HepG2 (cell line): ENCODE results near the gene ALG11. TPM values are rescaled to one million over a fixed set of nuclear protein-coding genes. Genes with fewer than 3 reads are reported as not detected.
A peak's percentile ranks its signal among the peaks of the same experiment; 100 is the strongest.

Experiments
- AGO2 ChIP-seq: fragments of 200-400 bp; formaldehyde crosslinking; optimal IDR thresholded peaks from 2 replicates; pipeline ENCODE3; 2017; ENCODE audit warnings: mild to moderate bottlenecking, low read depth, low read length, moderate library complexity
- ASH2L ChIP-seq: fragments of 300-600, 200-600 bp; sonication (generic); IDR thresholded peaks from 2 replicates; pipeline ENCODE4 v1.7.0; 2017; ENCODE audit warnings: low read depth, mild to moderate bottlenecking, moderate library complexity, mixed read lengths, low read length; ENCODE audit not compliant: insufficient read length
- ATF2 ChIP-seq: sonication (generic); formaldehyde crosslinking; IDR thresholded peaks from 2 replicates; pipeline ENCODE4 v1.4.0; 2020; ENCODE audit warnings: missing genetic modification reagents
- FOXP1 ChIP-seq, 2 experiments: fragments of 450-650 bp in 1 of 2; IDR thresholded peaks; 2 replicates each; pipeline ENCODE4 v1.6.1; 2017 to 2018; ENCODE audit warnings: antibody characterized with exemption in 1 of 2
- GATAD2A ChIP-seq: IDR thresholded peaks from 2 replicates; pipeline ENCODE4 v1.6.1; 2016
- GTF3A ChIP-seq: sonication (generic); formaldehyde crosslinking; conservative IDR thresholded peaks from 2 replicates; pipeline ENCODE4 v1.4.0; 2020; ENCODE audit warnings: mild to moderate bottlenecking, missing genetic modification reagents
- HBP1 ChIP-seq: IDR thresholded peaks from 2 replicates; pipeline ENCODE4 v1.6.1; 2016; ENCODE audit warnings: low read depth, control low read depth
- HNF1A ChIP-seq, 2 experiments: sonication (generic) in 1 of 2; formaldehyde crosslinking in 1 of 2; IDR thresholded peaks; 2 replicates each; pipeline versions ENCODE4 v1.4.0 to v1.6.1; 2016 to 2020; ENCODE audit warnings: borderline replicate concordance in 1 of 2, low read depth in 1 of 2, mild to moderate bottlenecking in 1 of 2, missing genetic modification reagents in 1 of 2
- PATZ1 ChIP-seq: sonication (generic); formaldehyde crosslinking; IDR thresholded peaks from 2 replicates; pipeline ENCODE4 v1.4.0; 2020; ENCODE audit warnings: missing genetic modification reagents
- POLR2A ChIP-seq, 2 experiments: IDR thresholded peaks; 2 replicates each; pipeline ENCODE4 v1.6.1; 2011; ENCODE audit warnings: low read depth in 2 of 2, low read length in 2 of 2, mild to moderate bottlenecking in 1 of 2, moderate library complexity in 1 of 2; ENCODE audit not compliant: insufficient read depth in 1 of 2
- POLR2G ChIP-seq: fragments of 200-400 bp; formaldehyde crosslinking; IDR thresholded peaks from 2 replicates; pipeline ENCODE4 v1.6.1; 2018; ENCODE audit warnings: mild to moderate bottlenecking, low read depth, low read length, moderate library complexity
- SALL1 ChIP-seq: sonication (generic); formaldehyde crosslinking; IDR thresholded peaks from 2 replicates; pipeline ENCODE4 v1.8.0; 2022; ENCODE audit warnings: mild to moderate bottlenecking, missing genetic modification reagents
- XRCC5 ChIP-seq: fragments of 200-400 bp; formaldehyde crosslinking; optimal IDR thresholded peaks from 2 replicates; pipeline ENCODE3; 2017; ENCODE audit warnings: mild to moderate bottlenecking, low read length
- ZNF143 ChIP-seq: sonication (generic); formaldehyde crosslinking; IDR thresholded peaks from 2 replicates; pipeline ENCODE4 v1.4.0; 2020; ENCODE audit warnings: missing genetic modification reagents
- ZNF251 ChIP-seq: sonication (generic); formaldehyde crosslinking; IDR thresholded peaks from 2 replicates; pipeline ENCODE4 v1.9.0; 2021; ENCODE audit warnings: mild to moderate bottlenecking, missing genetic modification reagents
- ZNF543 ChIP-seq: sonication (generic); formaldehyde crosslinking; IDR thresholded peaks from 2 replicates; pipeline ENCODE4 v1.4.0; 2020; ENCODE audit warnings: mild to moderate bottlenecking, missing genetic modification reagents
- polyA plus RNA-seq, 8 experiments: library from polyadenylated mRNA; depleted of rRNA in 3 of 8; stranded (reverse) in 7 of 8; unstranded in 1 of 8; fragments of >200 nt; fragmentation: Illumina TruSeq in 4 of 8; extraction: Trizol in 4 of 8; gene quantifications; 2 replicates each; pipeline versions ENCODE4 v1.2.1 to v1.2.3, GENCODE V29; 2011 to 2016; ENCODE audit warnings: low read depth in 4 of 8, missing spikeins in 1 of 8, mixed read lengths in 1 of 8; ENCODE audit not compliant: insufficient read depth in 1 of 8
- total RNA-seq, 5 experiments: library from RNA; depleted of rRNA; stranded (reverse); fragments of >200 nt; fragmentation: Illumina TruSeq; extraction: Trizol; gene quantifications; 2 replicates each; pipeline ENCODE4 v1.2.3, GENCODE V29; 2016; ENCODE audit warnings: low read depth in 1 of 5

Gene ALG11
- total and polyA plus RNA-seq, 2 of the 13 experiments (the other 11 are each of a cell fraction or from before 2014, with no cell fraction given) = 14.7 to 27.9 TPM

- TF ChIP-seq FOXP1 (IDR thresholded peaks at IDR 0.05) (no peak), FOXP1 (CRISPR knock-in tag; IDR thresholded peaks at IDR 0.05) (0 out of 2 replicates have a peak, but pooled peaks have one; percentile 30), XRCC5 (no peak), ASH2L (peak; percentile 16), AGO2 (no peak), GTF3A (CRISPR knock-in tag) (no peak), ZNF143 (CRISPR knock-in tag) (0 out of 2 replicates have a peak, but pooled peaks have one; percentile 26), GATAD2A (CRISPR knock-in tag) (peak; percentile 39; the same call in 1 of the 2 replicates), PATZ1 (CRISPR knock-in tag) (0 out of 2 replicates have a peak, but pooled peaks have one; percentile 23), HNF1A (IDR thresholded peaks at IDR 0.05; ENCODE audit: low read depth) (no peak), HNF1A (CRISPR knock-in tag; IDR thresholded peaks at IDR 0.05; ENCODE audit: borderline replicate concordance) (0 out of 2 replicates have a peak, but pooled peaks have one; percentile 30), ATF2 (CRISPR knock-in tag) (0 out of 2 replicates have a peak, but pooled peaks have one; percentile 26), ZNF251 (CRISPR knock-in tag) (no peak), ZNF543 (0 out of 2 replicates have a peak, but pooled peaks have one; percentile 45), HBP1 (CRISPR knock-in tag) (no peak), POLR2G (peak; percentile 50), POLR2A (IDR thresholded peaks at IDR 0.05; ENCODE audit: insufficient read depth in 1 of 2, low read depth in 2 of 2, low read length in 2 of 2) (peak; percentile 59 to 72), SALL1 (peak; percentile 58; the same call in 1 of the 2 replicates)
Observed at GRCh38 chr13:51998723-51999509, 13.3 kb upstream of the ALG11 start (continued).
